AG10803 (cell line): ENCODE data around the gene TTC27.
A peak's percentile ranks its signal among the peaks of the same experiment; 100 is the strongest.

Source experiments
- DNase-seq: peaks from one replicate; pipeline ENCODE4 v3.0.0; 2010; ENCODE audit warnings: low read depth
- H3K4me3 ChIP-seq: 2 replicates; pipeline ENCODE4 v1.5.1; 2011; ENCODE audit warnings: mild to moderate bottlenecking, low read length, control low read depth
- TF ChIP-seq, protein P1 (sequence below): conservative IDR thresholded peaks from 2 replicates; pipeline ENCODE4 v1.5.1; 2011; ENCODE audit warnings: mild to moderate bottlenecking, low read length, control low read depth, inconsistent platforms

Gene TTC27

DNA sequence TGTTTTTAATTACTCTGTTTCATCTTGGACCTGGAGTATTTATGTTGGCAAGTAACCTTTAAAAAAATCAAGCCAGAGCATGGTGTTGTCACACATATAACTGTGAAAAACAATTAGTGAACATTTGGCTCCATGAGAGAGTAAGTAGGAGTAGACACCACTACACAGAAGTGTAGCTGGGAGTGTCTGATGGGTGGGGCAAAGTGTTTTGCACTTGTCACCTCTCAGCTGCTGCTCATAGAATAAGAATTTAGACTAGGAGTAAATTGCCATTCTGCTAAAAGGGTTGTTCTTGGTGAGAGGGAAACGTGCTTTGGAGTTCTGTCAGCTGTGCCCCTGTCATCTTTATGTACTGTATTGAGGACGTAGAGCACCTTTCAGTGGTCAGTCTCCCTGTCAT lies 114.5 kb downstream of the TTC27 start:
- no peak overlapping the region for H3K4me3 ChIP-seq
- no peak for DNase-seq
- TF ChIP-seq, protein P1, sequence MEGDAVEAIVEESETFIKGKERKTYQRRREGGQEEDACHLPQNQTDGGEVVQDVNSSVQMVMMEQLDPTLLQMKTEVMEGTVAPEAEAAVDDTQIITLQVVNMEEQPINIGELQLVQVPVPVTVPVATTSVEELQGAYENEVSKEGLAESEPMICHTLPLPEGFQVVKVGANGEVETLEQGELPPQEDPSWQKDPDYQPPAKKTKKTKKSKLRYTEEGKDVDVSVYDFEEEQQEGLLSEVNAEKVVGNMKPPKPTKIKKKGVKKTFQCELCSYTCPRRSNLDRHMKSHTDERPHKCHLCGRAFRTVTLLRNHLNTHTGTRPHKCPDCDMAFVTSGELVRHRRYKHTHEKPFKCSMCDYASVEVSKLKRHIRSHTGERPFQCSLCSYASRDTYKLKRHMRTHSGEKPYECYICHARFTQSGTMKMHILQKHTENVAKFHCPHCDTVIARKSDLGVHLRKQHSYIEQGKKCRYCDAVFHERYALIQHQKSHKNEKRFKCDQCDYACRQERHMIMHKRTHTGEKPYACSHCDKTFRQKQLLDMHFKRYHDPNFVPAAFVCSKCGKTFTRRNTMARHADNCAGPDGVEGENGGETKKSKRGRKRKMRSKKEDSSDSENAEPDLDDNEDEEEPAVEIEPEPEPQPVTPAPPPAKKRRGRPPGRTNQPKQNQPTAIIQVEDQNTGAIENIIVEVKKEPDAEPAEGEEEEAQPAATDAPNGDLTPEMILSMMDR = no peak

DNA sequence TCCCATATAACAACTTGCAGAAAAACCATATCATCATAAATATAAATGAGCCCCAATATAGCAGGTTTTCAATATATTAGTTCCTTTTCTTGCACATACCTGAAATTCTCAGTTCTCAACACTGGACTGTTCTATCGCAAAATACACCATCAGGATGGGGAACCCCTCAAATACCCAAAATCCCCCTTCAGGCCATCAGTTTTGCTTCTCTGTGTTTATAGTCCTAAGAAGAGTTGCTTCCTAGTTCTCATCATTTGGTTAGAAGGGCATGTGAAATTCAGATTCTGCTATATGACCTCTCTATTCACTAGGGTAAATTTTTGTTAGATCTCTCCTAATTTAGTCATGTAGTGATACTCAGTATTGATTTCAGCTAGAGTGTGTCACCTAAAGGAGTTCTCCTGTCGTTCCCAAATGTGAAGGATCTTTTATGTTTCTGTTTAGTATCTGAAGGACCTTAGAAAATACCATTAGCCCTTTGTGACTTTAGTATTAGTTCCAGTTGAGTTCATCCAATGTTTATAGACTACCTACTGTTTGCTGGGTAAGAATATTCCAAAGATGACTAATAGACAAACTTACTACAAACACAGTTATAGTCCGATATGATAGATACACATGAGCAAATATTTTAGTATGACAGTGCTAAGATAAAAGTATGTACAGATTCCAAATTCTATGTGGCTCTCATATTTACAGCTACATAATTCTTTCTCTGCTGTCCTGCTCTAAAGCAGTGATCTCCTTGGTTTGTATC lies 115.8 kb downstream of the TTC27 start:
- no peak for DNase-seq
- no peak overlapping the region for H3K4me3 ChIP-seq
- TF ChIP-seq, protein P1 = no peak

DNA sequence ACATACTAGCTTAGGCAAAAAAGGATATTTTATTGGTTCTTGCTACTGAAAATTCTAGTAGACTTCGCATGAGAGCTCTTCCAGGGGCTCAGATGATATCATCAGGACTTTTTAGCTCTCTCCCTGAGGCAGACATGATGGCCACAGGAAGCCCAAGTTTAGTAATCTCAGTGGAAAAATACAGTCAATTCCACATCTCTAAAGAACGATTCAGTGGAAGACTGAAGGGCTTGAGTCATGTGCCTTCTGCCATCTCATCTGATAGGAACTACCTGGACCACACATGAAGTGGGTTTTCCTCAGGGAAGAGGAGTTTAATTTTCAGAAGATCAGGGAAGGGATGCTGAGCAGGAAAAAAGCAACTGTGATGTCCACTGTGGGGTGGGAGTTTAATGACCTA lies 117.3 kb downstream of the TTC27 start:
- no peak overlapping the region for H3K4me3 ChIP-seq
- peak; percentile 25 for DNase-seq

GRCh38 chr2:32745675-32746074 lies 117.8 kb downstream of the TTC27 start:
- H3K4me3 ChIP-seq = no peak overlapping the region
- TF ChIP-seq, protein P1 = no peak
- no peak for DNase-seq

More for the DNA sequence above, 117.3 kb downstream of the TTC27 start:
- TF ChIP-seq, protein P1 = no peak

DNA sequence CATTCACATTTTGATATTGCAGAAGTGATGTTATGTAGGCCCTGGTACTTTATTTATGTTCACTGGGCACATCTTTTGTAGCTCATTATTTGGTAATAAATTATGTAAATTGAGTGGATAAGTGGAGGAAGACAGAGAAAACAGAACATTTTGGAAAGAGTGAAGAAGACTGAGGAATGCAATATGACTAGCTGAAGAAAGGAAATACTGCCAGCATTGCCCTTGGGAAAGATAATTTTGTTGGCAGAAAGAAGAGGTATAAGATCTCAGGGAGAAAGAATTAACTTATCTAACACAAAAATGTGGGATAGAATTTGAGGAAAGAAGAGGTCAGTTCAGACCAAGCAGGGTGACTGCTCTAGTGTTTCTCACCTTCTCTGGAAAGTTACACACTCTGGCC lies 118.8 kb downstream of the TTC27 start:
- peak; percentile 92 for DNase-seq
- H3K4me3 ChIP-seq = no peak overlapping the region
- TF ChIP-seq, protein P1 = no peak

- H3K4me3 ChIP-seq = no peak overlapping the region
- TF ChIP-seq, protein P1 = no peak
- DNase-seq = no peak
Observed at GRCh38 chr2:32748158-32748557, 120.3 kb downstream of the TTC27 start.

DNA sequence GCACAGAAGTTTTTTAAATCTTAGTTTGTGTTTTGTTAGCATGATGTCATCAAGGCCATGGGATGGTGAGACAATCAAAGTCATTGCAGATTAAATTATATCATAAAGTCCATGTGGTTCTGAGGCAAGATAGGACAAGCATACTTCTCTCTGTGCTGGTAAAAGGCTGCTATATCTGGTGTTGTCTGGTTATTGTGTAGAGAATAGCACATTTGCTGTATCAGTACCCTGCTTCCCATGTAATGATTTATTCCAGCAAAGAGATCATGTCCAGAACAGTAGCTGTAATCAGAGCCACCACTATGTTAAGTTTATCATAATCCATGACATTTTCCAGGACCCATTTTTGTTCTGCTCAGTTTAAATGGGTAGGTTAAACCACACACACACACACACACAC lies 123.0 kb downstream of the TTC27 start:
- TF ChIP-seq, protein P1 = no peak
- H3K4me3 ChIP-seq = no peak overlapping the region
- DNase-seq = no peak
